Osteoblast (primary cell): ENCODE results near the gene SUCLG1. TPM values are rescaled to one million over a fixed set of nuclear protein-coding genes. Genes with fewer than 3 reads are reported as not detected.

ENCODE experiments used
- DNase-seq: peaks from one replicate; pipeline ENCODE4 v3.0.0; 2011; ENCODE audit warnings: low spot score, mixed read lengths; ENCODE audit not compliant: insufficient read length; ENCODE audit errors: missing footprints
- H2AFZ ChIP-seq: 2 replicates; pipeline ENCODE4 v1.6.0; 2011; ENCODE audit warnings: mild to moderate bottlenecking, low read length
- H3K27ac ChIP-seq: 2 replicates; pipeline ENCODE4 v1.5.1; 2011; ENCODE audit warnings: mild to moderate bottlenecking, low read depth, low read length, moderate library complexity
- H3K27me3 ChIP-seq: 2 replicates; pipeline ENCODE4 v1.6.0; 2012; ENCODE audit warnings: mild to moderate bottlenecking, control low read depth, inconsistent platforms, low read length, moderate library complexity; ENCODE audit not compliant: insufficient read depth
- H3K36me3 ChIP-seq: 2 replicates; pipeline ENCODE4 v1.5.1; 2011; ENCODE audit warnings: mild to moderate bottlenecking, low read length, control low read depth, moderate library complexity; ENCODE audit not compliant: insufficient read depth
- H3K4me1 ChIP-seq: 2 replicates; pipeline ENCODE4 v1.5.1; 2011; ENCODE audit warnings: mild to moderate bottlenecking, low read length, control low read depth, moderate library complexity; ENCODE audit not compliant: insufficient read depth
- H3K4me2 ChIP-seq: 2 replicates; pipeline ENCODE4 v1.6.0; 2011; ENCODE audit warnings: mild to moderate bottlenecking, low read length; ENCODE audit not compliant: insufficient read depth
- H3K4me3 ChIP-seq: fragments of 200-600 bp; sonication (generic); 3 replicates; pipeline ENCODE4 v1.5.1; 2012; ENCODE audit warnings: mild to moderate bottlenecking, low read length, inconsistent platforms; ENCODE audit not compliant: insufficient read depth
- H3K79me2 ChIP-seq: 2 replicates; pipeline ENCODE4 v1.6.0; 2012; ENCODE audit warnings: mild to moderate bottlenecking, low read length, control low read depth, inconsistent platforms; ENCODE audit not compliant: insufficient read depth
- H3K9me3 ChIP-seq: 2 replicates; pipeline ENCODE4 v1.5.1; 2011; ENCODE audit warnings: low read depth, low read length, control low read depth
- H4K20me1 ChIP-seq: 2 replicates; pipeline ENCODE4 v1.6.0; 2012; ENCODE audit warnings: mild to moderate bottlenecking, low read length, control low read depth; ENCODE audit not compliant: insufficient read depth
- total RNA-seq: library from RNA; depleted of rRNA; stranded (reverse); fragments of >200 nt; gene quantifications from 2 replicates; pipeline ENCODE4 v1.2.3, GENCODE V29; 2012
- TF ChIP-seq, protein P1 (sequence below): IDR thresholded peaks from 2 replicates; pipeline ENCODE4 v1.5.1; 2011; ENCODE audit warnings: mild to moderate bottlenecking, low read depth, low read length, moderate library complexity; ENCODE audit errors: extremely low read depth

Gene SUCLG1
- total RNA-seq, 1 donor, result 45.2 TPM

DNA sequence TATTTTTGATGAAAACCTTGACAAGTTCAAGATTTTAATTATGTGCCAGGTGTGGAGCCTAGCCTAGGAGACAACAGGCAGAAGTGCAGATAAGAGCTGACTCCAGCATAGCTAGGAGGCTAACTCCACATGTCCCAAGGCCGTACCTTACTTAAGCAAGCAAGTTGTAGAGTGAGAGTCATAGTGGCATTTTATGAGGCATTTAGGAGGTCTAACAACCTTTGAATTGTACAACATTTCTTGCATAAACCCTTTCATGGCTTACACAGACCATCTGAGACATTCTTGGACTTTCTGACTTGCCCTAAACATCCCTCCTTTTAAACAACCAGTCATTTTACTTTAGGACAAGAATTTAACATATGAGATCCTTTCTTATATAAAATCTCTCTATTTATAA lies 8.3 kb upstream of the SUCLG1 start:
- Histone ChIP-seq H3K27me3 (no peaks in the 10 kb centered on the region), H3K36me3 (no peaks in the 10 kb centered on the region), H3K9me3 (peaks cover 4% of the 10 kb centered on the region), H3K4me3 (no peak overlapping the region), H3K4me2 (no peak overlapping the region), H3K79me2 (no peaks in the 10 kb centered on the region), H3K27ac (no peak overlapping the region), H2AFZ (no peak overlapping the region), H4K20me1 (no peaks in the 10 kb centered on the region), H3K4me1 (no peaks in the 10 kb centered on the region)
- no peak for DNase-seq
- TF ChIP-seq, protein P1, sequence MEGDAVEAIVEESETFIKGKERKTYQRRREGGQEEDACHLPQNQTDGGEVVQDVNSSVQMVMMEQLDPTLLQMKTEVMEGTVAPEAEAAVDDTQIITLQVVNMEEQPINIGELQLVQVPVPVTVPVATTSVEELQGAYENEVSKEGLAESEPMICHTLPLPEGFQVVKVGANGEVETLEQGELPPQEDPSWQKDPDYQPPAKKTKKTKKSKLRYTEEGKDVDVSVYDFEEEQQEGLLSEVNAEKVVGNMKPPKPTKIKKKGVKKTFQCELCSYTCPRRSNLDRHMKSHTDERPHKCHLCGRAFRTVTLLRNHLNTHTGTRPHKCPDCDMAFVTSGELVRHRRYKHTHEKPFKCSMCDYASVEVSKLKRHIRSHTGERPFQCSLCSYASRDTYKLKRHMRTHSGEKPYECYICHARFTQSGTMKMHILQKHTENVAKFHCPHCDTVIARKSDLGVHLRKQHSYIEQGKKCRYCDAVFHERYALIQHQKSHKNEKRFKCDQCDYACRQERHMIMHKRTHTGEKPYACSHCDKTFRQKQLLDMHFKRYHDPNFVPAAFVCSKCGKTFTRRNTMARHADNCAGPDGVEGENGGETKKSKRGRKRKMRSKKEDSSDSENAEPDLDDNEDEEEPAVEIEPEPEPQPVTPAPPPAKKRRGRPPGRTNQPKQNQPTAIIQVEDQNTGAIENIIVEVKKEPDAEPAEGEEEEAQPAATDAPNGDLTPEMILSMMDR, result no peak

DNA sequence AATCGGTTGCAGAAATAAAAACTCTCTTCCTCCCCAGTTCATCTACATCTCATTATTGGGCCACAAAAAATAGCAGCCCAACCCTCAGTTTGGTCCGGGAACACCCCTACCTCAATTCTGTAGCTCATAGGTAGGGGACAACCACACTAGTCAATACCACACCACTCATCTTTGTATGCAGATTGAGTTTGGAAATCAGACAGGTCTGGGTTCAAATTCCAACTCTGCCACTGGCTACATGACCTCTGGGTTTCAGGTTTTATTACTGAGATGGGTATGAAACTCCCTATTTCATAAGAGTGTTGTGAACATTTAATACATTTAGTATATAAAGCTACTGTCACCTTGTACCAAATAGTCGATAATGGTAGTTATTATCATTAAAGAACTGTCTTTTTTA lies 2.2 kb upstream of the SUCLG1 start:
- TF ChIP-seq, protein P1, result no peak
- no peak overlapping the region for H3K4me3 ChIP-seq
- H3K4me2 ChIP-seq, result no peak overlapping the region
- peaks cover 16% of the 10 kb centered on the region for H3K4me1 ChIP-seq
- peaks cover 28% of the 10 kb centered on the region for H3K79me2 ChIP-seq
- H3K9me3 ChIP-seq, result no peaks in the 10 kb centered on the region
- no peaks in the 10 kb centered on the region for H3K27me3 ChIP-seq
- H4K20me1 ChIP-seq, result peaks cover 18% of the 10 kb centered on the region
- no peaks in the 10 kb centered on the region for H3K36me3 ChIP-seq
- H2AFZ ChIP-seq, result no peak overlapping the region
- no peak for DNase-seq
- no peak overlapping the region for H3K27ac ChIP-seq

DNA sequence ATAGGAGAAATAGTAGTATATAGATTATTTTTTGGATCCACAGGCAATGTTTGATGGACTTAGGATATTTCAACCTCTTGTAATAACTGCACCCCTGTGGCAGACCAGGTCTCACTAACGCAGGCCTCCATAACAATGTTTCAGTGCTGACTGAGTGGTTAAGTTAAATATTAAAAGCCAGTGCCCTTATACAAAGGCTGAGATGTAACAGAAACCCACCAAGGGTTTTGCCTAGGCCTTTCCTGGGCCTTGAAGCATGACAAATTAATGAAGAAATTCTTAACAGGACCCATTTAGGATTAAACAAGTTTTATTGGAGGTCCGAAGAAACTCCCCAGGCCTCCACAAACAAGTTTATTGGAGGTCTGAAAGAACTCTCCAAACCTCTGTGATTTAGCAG lies 1.6 kb upstream of the SUCLG1 start:
- H3K36me3 ChIP-seq, result no peaks in the 10 kb centered on the region
- H3K4me1 ChIP-seq, result peaks cover 16% of the 10 kb centered on the region
- no peak overlapping the region for H3K27ac ChIP-seq
- peaks cover 23% of the 10 kb centered on the region for H4K20me1 ChIP-seq
- no peak for DNase-seq
- H3K4me2 ChIP-seq, result no peak overlapping the region
- no peak overlapping the region for H2AFZ ChIP-seq
- no peaks in the 10 kb centered on the region for H3K9me3 ChIP-seq
- H3K27me3 ChIP-seq, result no peaks in the 10 kb centered on the region
- peaks cover 34% of the 10 kb centered on the region for H3K79me2 ChIP-seq
- H3K4me3 ChIP-seq, result no peak overlapping the region
- TF ChIP-seq, protein P1, result no peak

DNA sequence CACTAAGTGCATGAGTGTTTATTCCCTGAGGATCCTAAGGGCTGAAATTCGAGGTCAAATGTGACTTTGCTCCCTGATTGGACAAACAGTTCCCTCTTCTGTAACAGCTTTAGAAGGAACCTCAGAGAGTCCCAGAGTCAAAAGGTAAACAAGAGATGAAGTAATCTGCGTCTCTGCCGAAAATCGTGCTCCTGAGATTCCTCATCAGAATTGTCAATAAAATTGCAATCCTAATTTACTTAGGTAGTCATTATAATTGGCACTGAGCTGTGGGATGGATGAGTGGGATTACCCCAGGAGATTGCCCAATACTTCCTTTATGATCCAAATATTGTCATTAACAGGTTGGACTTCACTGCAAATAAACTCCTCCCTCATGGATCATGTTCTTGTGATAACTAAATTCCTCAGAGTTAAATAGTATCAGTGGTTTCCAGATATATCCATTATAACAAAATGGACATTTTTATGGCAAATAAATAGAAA lies 907 bp upstream of the SUCLG1 start:
- Histone ChIP-seq H3K9me3 (no peaks in the 10 kb centered on the region), H3K36me3 (no peaks in the 10 kb centered on the region), H3K27ac (peak overlapping the region; percentile 90), H3K4me2 (peak overlapping the region; percentile 99), H2AFZ (peak overlapping the region; percentile 100), H3K4me1 (peaks cover 16% of the 10 kb centered on the region), H3K4me3 (peak overlapping the region; percentile 93), H3K79me2 (peaks cover 37% of the 10 kb centered on the region), H3K27me3 (no peaks in the 10 kb centered on the region), H4K20me1 (peaks cover 23% of the 10 kb centered on the region)
- TF ChIP-seq, protein P1, result no peak
- DNase-seq, result no peak
